Esophagus mucosa (tissue), 1 donor: ENCODE measurements around the gene CAMK2B. TPM values are rescaled to one million over a fixed set of nuclear protein-coding genes. Genes with fewer than 3 reads are reported as not detected.

Experiments used
- ATAC-seq: fragments of 200-7000 bp; cut with Tn5 transposase; one replicate; pipeline ENCODE4 v1.9.1; 2020
- total RNA-seq: library from RNA; stranded (reverse); gene quantifications from one replicate; pipeline ENCODE4 v1.2.4, GENCODE V29; 2023
- donor health status: DM: yes; HTN: yes; CAD: no.

The CAMK2B gene
- 1.1 TPM for total RNA-seq

DNA sequence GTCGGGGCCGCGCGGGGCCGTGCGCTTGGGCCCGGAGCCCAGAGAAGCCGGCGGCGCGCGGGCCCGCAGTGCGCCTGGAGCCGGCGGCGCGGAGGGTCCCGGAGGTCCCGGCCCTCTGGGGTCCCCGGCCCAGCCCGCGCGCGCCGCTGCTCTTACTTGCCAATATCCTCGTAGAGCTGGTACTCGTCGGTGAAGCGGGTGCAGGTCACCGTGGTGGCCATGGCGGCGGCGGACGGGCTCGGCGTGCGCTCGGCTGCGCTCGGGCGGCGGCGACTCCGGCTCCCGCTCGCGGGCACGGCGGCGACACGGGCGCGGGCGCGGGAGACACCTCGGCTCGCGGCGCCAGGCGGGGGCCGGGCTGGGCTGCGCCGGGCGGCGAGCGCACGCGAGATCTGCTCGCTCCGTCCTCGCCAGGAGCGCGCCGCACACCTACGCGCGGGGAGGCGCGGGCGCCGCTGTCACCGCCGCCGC lies at the start of gene CAMK2B:
CAMK2B (minus strand) TSS at position 394 of the 471 bp plus-strand sequence; CDS start at position 221, 173 bp downstream.
- ATAC-seq = no peak

DNA sequence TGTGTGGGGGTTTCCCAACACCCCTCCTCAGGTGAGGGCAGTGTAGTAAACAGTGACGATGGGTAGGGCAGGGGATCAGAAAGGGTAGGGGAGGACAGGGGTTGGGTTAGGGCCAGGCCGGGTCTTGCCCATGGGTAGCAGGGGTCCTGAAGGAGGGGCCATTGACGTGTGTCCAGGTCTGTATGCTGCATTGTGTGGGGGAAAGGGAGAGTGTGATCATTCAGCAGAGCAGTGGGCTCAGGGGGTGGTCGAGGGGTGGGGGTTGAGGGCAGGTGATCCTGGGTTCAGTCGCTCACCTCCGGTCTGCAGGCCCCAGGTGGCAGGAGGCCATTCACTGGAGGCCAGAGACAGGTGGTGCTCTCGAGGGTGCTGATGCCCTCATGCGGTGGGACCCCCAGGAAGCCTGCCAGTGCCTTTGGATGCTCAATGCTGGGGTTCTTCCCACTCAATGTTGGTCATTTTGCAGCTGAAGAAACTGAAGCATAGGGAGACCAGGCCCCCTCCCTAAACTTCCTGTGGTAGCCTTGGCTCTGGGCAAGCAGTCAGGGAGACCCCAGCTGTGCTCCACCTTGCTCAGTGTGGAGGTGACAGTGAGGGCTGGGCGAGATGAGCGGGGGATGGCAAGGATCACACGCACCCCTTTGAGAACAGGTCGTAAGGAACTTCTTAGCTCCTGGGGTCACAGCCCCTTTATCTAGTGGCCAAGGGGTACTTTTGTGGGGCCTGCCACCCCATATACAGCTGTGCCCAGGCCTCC lies 48.8 kb upstream of the CAMK2B start:
- ATAC-seq = no peak

DNA sequence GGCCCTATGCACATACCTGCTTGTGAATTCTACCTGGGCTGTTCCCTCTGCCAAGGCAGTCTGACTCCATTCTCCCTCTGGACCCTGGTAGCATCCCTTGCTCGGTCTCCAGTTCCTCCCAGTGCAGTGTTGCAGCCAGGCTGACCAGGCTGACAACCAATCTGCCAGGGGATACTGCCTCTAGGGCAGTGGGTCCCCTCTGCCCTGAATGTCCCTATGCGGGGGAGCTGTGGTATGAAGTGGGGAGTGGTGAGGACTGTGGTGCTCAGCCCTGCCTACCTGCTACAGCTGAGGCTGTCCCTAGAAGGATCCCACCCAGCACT lies 48.0 kb upstream of the CAMK2B start:
- no peak for ATAC-seq

DNA sequence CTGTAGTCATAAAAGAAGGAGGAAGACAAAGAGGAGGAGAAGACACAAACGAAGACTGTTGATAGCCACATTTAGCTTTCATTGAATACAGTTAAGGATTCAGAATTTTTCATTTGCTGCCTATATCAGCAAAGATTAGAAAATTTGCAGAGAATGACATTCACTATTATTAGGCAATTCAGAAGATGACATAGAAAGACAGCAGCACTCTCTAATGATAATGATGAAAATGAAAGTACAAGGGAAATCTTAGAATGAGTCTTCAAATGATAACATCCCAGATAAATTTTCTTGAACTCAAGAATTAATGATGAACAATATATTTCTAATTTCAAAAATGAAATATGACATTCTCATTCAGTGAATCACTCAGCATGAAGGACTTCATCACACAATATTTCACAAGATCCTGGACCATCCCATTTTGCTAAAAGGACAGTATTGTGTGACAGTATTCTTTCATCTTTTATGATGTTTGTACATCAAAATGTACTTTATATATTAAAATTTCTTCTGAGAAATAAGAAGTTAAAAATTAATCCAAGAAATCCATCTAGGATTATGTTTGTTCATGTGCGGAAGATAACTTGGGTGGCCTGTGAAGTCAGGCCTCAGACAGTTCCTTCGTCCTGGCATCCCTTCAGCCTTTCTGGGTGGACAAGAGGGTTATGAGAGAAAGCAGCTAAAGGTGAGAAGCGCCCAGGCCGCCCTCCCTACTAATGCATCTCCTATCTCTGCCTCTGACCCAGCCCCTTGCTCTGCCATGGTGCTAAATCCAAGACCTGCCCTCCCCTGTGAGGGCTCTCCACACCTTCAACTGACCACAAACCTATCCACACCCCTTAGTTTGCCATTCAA lies 47.4 kb upstream of the CAMK2B start:
- ATAC-seq = no peak

DNA sequence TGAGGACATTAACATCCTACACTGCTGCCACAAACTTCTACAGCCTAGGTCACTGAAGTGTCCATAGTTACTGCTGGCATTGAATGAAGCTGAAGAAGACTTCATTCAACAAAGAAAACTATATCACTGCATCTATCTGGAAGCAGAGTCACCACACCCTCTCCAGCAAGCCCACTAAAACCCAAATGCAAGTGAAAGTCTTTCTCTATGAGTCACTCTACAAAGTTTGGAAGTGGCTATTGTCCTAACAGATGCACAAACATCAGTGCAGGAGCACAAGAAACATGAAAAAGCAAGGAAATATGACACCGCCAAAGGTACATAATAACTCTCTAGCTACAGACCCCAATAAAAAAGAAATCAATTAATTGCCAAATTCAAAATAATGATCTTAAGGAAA lies 43.5 kb upstream of the CAMK2B start:
- no peak for ATAC-seq

DNA sequence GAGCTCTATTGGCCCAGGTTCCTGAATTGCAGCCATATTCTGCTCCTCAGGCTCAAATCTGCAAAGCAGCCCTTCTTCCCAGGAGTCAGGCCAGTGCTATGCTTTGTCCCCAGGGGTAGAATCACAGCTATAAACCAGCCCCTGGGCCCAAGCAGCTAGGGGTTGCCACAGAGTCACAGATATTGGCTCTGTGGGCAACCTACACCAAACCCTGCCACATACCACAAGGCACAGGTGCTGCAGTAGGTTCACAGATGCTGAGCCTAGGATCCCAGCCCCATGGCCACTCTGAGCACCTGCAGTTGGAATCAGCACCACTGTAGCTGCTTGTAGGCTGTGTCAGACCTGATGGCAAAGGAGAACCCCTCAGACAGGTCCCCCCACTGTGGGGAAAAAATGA lies 43.1 kb upstream of the CAMK2B start:
- no peak for ATAC-seq

DNA sequence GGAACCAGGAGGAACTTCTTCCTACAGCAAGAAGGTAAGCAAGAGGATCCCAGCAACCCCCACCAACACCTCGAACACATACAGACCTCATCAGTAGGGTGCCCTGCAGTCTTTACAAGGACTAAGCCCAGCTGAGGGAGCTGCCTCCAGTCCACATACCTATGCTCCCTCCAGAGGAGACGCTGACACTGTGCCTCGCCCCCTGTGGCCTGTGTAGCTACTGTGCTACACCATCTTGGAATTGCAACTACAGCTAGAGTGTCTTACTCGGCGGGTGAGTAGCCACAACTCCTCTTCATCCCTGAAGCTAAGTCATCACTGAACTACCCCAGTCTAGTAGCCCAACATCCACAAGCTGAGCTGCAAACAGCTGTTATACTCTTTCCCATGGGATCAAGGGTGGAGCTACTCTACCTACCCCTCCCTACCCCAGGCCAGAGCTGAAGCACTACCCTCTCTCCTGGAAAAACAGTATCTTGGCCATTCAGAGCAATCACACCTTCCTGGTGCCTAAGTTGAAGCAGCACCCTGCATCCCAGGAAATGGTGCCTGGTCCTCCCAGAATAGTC lies 42.2 kb upstream of the CAMK2B start:
- ATAC-seq = no peak

DNA sequence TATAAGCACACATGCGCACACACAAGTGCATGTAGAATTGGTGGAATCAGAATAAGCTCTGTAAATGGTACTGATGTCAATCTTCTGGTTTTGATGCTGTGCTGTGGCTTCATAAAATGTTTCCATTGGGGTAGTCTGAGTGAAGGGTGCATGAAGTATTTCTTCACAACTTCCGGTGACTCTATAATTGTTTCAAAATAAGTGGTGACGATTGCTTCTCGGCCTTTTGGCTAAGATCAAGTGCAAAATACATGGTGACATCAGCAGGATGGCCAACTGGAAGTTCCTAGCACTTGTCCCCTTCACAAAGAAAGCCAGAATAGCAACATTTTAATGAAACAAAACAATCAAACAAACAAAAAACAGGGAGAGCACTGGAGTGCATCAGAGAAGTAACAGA lies 41.6 kb upstream of the CAMK2B start:
- no peak for ATAC-seq

DNA sequence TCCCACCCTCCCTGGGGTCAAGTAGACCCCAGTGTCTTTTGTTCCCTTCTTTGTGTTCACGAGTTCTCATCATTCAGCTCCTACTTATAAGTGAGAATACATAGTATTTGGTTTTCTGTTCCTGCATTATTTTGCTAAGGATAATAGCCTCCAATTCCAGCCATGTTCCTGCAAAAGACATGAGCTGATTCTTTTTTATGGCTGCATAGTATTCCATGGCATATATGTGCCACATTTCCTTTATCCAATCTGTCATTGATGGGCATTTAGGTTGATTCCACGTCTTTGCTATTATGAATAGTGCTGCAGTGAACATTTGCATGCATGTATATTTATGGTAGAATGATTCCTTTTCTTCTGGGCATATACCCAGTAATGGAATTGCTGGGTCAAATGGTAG lies 28.3 kb upstream of the CAMK2B start:
- ATAC-seq = no peak

DNA sequence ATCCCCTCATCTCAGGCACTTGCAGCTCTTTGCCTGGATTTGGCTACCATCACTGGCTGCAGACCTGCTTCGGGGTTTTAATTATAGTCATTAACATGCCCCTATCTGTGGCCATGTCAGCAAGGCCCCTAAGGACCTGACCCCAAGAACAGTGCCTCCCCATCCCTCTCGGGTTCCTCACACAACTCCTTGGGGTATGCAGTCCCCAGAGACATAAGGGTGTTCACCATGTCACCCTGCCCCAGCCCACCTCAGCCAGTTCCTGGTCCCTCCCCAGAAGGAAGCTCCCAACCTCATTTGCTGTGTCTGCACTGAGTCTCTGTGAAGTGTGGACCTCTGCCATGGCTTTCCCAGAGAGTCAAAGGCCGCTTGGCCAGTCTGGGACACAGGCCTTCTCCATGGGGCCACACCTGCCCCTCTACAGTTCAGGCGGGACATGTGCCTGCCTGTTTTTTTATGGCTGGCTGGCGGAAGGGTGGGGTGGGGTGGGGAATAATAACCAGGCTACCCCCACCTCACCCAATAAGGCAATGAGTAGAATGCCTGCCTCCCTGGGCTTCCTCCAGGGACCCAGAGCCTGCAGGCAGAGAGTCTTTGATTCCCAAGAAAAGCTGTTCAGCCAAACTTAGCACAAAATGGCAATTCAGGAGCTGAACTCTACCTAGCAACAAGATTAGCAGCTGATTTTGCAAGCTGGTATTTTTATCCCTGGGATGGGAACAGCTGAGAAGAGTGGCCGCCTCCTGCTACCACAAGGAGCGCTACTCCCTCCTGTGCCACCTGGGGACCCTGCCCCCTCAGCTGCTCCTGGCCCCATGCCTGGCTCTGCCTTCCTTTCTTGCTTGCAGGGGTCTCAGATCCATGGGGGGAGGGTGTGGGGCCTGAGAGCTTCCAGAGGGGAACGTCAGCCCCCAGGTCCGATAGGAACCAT lies 23.7 kb upstream of the CAMK2B start:
- ATAC-seq = peak; percentile 33

DNA sequence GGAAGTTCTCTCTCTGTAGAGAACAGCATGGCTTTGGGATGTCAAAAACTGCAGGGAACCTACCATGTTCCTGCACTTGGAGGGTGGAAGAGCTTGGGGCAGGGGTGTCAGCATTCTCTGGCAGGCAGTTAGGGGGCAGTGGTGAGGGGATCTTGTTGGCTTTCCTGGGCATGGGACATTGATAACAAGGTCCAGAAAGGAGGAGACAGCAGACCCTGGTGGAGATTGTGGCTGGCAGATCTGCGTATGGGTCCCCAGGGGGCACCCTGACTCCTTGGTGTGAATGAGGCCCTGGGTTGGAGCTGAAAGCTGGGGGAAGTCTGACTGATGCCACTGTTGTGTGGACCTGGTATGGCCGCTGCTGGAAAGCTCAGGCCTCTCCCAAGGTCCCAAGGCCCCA lies 22.9 kb upstream of the CAMK2B start:
- no peak for ATAC-seq

DNA sequence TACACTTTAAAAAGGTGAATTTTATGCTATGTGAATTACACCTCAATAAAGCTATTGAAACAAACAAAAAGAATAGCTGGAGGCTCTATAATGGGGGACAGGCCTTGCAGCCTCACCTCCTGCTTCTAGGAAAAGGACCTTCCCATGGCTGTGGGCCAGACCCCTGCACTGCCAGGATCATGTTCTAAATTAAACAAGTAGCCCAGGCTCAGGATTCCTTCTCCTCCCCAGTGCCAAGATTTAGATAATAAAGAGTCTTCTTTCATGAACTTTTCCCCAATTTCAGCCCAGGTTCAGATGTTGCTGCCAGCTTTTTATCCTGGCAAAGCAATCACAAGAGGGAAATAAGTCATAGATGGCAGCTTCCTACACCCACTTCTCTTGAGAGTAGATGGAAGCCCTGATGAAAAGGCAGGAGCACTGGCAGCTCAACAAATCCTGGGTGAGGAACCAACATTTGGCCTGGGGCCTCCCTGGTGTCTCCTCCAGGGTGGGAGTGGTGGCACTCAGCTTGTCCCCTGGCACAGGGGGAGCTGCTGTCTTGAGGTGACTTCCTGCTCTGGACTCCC lies 22.2 kb upstream of the CAMK2B start:
- no peak for ATAC-seq

DNA sequence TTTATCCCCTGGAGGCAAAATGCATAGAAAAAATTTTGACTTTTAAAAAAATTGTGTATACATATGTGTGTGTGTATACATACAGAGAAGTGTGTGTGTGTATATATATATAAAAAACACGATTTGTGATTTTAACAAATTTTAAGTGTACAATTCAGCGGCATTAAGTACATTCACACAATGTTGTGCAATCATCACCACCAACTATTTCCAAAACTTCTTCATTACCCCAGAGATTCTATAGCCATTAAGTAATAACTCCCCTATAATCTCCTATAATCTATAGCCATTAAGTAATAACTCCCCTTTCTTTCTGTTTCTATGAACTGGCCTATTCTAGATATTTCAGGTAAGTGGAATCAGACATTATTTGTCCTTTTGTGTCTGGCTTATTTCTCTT lies 20.7 kb upstream of the CAMK2B start:
- no peak for ATAC-seq

DNA sequence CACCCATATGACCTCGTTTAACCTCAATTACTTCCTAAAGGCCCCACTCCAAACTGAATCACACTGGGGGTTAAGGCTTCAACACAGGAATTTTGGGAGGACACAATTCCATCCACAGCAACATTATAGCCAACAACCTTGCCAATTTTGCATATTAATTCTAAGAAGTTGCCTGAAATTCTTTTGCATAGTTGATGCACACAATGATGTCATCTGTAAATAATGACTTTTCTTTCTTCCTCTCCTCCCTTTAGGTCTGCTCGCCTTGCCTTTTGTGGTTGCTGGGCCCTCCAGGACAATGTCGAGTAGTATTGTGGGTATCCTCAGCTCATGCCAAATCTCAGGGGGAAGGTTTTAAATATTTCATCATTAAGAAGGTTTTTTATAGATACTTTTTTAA lies 16.0 kb upstream of the CAMK2B start:
- ATAC-seq = no peak

DNA sequence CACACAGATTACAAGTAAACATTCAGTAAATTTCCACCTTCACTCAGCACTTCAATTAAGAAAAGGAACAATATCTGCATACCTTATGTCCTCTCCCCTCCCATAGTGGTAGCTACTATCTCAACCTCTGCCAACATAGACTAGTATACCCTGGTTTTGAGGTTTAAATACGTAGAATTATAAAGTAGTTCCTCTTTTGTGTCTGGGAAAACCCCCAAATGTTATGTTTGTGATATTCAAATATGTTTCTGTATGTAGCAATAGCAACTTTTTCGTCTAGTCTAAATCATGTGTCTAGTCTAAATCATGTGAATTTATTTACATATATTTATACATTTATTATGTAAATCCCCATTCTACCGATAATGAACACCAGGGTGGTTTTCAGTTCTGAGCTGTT lies 13.2 kb upstream of the CAMK2B start:
- ATAC-seq = no peak

DNA sequence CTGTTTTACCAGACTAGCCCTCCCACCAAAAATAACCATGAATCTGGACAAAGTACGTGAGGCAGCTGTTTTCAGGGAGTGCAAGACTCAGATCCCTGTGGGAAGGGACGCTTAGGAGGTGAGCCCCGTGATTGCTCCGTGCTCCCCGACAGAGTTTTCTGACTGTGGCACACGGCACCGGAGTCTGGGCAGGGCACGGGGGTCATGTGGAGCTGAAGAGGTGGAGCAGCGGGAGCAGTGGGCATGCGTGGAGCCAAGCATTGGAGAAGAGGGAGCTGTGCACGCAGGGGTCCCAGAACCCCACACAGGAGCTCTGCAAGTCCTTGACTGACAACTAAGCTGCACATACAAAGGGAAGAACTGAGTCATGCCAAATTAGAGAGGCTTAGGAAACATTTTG lies 11.1 kb upstream of the CAMK2B start:
- no peak for ATAC-seq

DNA sequence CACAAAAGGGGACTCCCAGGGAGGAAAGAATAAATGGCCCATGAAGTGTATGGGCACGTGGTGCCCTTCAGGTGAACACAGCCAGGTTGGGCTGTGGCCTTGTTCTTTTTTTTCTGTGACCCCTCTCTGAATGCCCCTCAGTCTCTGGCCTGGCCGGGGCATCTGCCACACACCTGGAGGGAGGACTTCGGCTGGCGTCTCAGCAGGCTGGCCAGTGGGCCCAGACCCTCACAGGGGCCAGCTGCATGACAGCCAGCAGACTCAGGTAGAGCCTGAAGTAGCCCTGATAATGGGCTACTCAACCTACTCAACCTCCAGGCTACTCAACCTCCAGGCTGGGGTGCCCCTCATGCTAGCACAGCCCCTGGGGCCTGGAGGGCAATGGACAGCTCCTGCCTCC lies 9.8 kb upstream of the CAMK2B start:
- no peak for ATAC-seq

DNA sequence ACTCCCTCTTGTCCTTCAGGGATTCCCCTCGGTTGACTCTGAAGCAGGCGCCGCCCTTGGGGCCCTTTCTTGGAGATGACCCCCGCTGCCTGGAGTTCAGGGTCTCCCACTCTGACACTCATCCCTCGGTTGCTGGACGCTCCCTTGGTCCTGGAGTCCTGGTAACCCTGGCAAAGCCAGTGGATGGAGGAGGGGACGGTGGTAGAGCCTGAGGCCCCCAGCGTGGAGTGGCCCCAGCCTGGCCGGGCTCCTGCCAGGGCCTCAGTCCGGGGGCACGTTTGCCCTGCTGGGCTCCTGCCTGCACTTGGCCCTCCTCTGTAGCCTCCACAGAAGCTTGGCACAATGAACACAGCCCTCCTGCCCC lies 9.3 kb upstream of the CAMK2B start:
- no peak for ATAC-seq

DNA sequence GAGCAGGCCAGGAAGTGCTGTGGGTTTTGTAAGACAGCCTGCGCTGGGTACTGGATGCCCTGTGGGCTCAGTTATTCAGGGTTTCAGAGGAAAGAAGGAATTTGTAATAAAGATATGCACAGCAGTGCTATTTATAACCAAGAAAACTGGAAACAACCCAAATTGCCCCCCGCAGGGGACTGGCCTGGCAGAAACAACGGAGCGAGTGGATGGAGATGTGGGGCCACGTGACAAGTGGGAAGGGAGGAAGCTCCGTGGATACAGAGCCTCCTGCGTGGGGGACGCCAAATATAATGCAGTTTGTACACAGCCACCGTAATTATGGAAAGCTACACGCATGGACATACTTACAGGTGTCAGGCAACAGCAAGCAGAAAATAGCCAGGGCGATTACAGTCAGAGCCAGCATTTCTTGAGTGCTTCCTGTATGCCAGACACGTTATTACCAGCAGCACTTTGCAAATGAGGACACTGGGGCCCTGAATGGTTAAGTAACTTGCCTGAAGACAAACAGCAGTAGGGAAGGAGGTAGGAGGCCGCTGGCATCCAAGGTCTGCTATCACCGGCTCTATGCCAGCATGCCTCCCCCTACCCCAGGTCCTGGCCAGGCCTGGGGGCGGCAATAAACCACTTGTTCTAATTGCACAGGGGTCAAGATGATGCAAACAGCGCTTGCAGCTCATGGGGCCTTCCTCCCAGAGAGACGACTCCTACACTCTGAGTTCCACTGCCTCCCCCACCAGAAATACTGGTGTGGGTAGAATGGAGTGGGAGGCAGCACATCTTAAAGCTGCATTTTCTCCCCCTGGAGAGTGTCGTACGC lies 8.7 kb upstream of the CAMK2B start:
- ATAC-seq = no peak

DNA sequence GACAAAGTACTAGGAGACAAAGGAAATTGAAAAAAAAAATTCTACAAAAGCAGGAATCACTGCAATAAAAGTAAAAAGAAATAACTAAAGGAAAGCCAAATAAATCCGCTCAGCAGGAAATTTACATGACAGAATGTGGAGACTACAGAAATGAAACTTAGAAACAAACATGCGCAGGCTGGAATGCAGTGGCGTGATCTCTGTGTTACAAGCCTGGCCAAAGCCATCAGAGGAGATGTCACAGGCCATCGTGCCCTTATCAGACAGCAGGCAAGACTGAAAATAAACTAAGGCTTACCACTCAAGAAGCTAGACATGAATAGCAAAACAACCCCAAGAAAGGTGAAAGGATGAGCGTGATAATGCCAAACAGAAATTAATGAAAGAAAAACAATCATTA lies 6.3 kb upstream of the CAMK2B start:
- ATAC-seq = no peak

DNA sequence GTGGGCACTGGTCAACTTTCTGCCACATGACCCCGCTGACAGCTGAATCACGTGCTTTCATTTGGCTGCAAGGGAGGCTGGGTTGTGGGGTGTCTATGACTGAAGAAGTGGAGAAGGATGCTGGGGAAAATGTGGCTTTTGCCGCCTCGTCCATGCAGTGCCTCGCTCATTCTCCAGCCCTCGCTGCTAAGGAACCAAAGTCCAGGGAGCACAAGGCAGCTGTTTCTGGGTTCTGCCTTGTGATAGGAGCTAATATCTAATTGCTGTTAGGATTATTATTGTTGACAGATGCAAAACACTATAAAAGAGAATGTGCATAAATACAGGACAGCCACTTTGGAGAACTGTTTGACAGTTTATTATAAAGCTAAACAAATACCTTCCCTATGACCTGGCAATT lies 4.9 kb upstream of the CAMK2B start:
- ATAC-seq = no peak
